Thoracic aorta (tissue), 2 donors: ENCODE measurements around the gene HECW1. TPM values are rescaled to one million over a fixed set of nuclear protein-coding genes. Genes with fewer than 3 reads are reported as not detected.

Source experiments
- ATAC-seq: fragments of 150-250 bp; one replicate; pipeline ENCODE4 v1.8.0; 2017; ENCODE audit warnings: low read depth; ENCODE audit not compliant: insufficient number of reproducible peaks, low FRiP score
- DNase-seq: peaks from one replicate; pipeline ENCODE4 v3.0.0-alpha.2; 2020; ENCODE audit warnings: low spot score
- H3K27ac ChIP-seq, 2 donors: fragments of 200-600 bp; sonication (generic); 1 replicate in 1 of 2; 2 replicates in 1 of 2; pipeline ENCODE4 v1.5.1; 2016; ENCODE audit warnings: mild to moderate bottlenecking in 2 of 2, moderate library complexity in 2 of 2
- H3K27me3 ChIP-seq: fragments of 200-600 bp; sonication (generic); replicated peaks from 2 replicates; pipeline ENCODE4 v1.6.0; 2016; ENCODE audit warnings: mild to moderate bottlenecking; ENCODE audit not compliant: insufficient read depth
- H3K36me3 ChIP-seq: fragments of 200-600 bp; sonication (generic); one replicate; pipeline ENCODE4 v1.5.1; 2016
- H3K4me1 ChIP-seq, 2 donors: fragments of 200-600 bp; sonication (generic); 1 replicate in 1 of 2; 2 replicates in 1 of 2; pipeline versions ENCODE4 v1.5.1 to v1.6.0; 2016; ENCODE audit warnings: low read depth in 2 of 2, mild to moderate bottlenecking in 1 of 2; ENCODE audit not compliant: control insufficient read depth in 1 of 2
- H3K4me3 ChIP-seq: fragments of 200-600 bp; sonication (generic); 2 replicates; pipeline ENCODE4 v1.5.1; 2016; ENCODE audit warnings: mild to moderate bottlenecking
- H3K9me3 ChIP-seq: fragments of 200-600 bp; sonication (generic); 2 replicates; pipeline ENCODE4 v1.5.1; 2016
- total RNA-seq, 2 donors: library from RNA; depleted of rRNA; stranded (reverse); fragments of >200 nt; gene quantifications; one replicate each; pipeline versions ENCODE4 v1.1.0 to v1.2.3, GENCODE V29; 2016
- TF ChIP-seq, protein P1 (sequence below): fragments of 200-600 bp; sonication (generic); IDR thresholded peaks from one replicate; pipeline ENCODE4 v1.5.1; 2019; ENCODE audit warnings: antibody characterized with exemption

Gene HECW1
- total RNA-seq, 2 donors from 2014 or later: 0.28 to 2.3 TPM

- TF ChIP-seq, protein P1, sequence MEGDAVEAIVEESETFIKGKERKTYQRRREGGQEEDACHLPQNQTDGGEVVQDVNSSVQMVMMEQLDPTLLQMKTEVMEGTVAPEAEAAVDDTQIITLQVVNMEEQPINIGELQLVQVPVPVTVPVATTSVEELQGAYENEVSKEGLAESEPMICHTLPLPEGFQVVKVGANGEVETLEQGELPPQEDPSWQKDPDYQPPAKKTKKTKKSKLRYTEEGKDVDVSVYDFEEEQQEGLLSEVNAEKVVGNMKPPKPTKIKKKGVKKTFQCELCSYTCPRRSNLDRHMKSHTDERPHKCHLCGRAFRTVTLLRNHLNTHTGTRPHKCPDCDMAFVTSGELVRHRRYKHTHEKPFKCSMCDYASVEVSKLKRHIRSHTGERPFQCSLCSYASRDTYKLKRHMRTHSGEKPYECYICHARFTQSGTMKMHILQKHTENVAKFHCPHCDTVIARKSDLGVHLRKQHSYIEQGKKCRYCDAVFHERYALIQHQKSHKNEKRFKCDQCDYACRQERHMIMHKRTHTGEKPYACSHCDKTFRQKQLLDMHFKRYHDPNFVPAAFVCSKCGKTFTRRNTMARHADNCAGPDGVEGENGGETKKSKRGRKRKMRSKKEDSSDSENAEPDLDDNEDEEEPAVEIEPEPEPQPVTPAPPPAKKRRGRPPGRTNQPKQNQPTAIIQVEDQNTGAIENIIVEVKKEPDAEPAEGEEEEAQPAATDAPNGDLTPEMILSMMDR: no peak
- ATAC-seq: no peak
Measured at GRCh38 chr7:43537765-43538403, 425.4 kb downstream of the HECW1 start.

GRCh38 chr7:43538404-43538771, 425.9 kb downstream of the HECW1 start:
- Histone ChIP-seq H3K27me3 (no peaks in the 10 kb centered on the region), H3K4me3 (no peak overlapping the region), H3K27ac (no peak overlapping the region), H3K36me3 (no peaks in the 10 kb centered on the region), H3K4me1 (peaks cover 0 to 4% of the 10 kb centered on the region in 2 donors), H3K9me3 (no peaks in the 10 kb centered on the region)
- DNase-seq: no peak
- TF ChIP-seq, protein P1: no peak
- no peak for ATAC-seq

More at GRCh38 chr7:43537765-43538403, 425.4 kb downstream of the HECW1 start:
- Histone ChIP-seq H3K36me3 (no peaks in the 10 kb centered on the region), H3K4me3 (no peak overlapping the region), H3K27ac (no peak overlapping the region), H3K9me3 (no peaks in the 10 kb centered on the region), H3K4me1 (peaks cover 0 to 4% of the 10 kb centered on the region in 2 donors), H3K27me3 (no peaks in the 10 kb centered on the region)
- no peak for DNase-seq

DNA sequence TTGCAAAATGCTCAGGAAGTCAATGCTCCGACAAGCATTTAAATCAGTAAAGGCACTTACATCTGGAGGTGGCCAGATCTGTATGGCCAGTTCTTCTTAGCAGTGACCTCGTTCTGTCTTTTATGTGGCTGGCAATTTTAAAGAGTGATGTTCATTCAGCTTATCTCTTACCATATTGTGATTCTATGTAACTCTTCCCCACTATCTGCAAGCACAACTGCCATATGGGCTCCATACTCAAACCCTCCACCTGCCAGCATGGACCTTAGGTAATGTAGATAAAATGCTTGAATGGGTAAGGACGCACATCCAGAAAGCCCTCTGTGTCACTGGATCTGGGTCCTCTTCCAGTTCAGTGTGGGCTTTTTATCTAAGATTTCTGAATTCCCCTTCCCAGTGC, 428.0 kb downstream of the HECW1 start:
- no peaks in the 10 kb centered on the region for H3K4me1 ChIP-seq
- no peaks in the 10 kb centered on the region for H3K27me3 ChIP-seq
- TF ChIP-seq, protein P1: no peak
- H3K36me3 ChIP-seq: no peaks in the 10 kb centered on the region
- H3K9me3 ChIP-seq: no peaks in the 10 kb centered on the region
- DNase-seq (no peak), ATAC-seq (no peak)
- no peak overlapping the region for H3K27ac ChIP-seq
- no peak overlapping the region for H3K4me3 ChIP-seq

- Histone ChIP-seq H3K9me3 (no peaks in the 10 kb centered on the region), H3K27ac (no peak overlapping the region), H3K27me3 (no peaks in the 10 kb centered on the region), H3K4me3 (no peak overlapping the region), H3K4me1 (no peaks in the 10 kb centered on the region), H3K36me3 (no peaks in the 10 kb centered on the region)
- DNase-seq (no peak), ATAC-seq (no peak)
- TF ChIP-seq, protein P1: no peak
Measured at GRCh38 chr7:43542716-43543115, 430.3 kb downstream of the HECW1 start.

DNA sequence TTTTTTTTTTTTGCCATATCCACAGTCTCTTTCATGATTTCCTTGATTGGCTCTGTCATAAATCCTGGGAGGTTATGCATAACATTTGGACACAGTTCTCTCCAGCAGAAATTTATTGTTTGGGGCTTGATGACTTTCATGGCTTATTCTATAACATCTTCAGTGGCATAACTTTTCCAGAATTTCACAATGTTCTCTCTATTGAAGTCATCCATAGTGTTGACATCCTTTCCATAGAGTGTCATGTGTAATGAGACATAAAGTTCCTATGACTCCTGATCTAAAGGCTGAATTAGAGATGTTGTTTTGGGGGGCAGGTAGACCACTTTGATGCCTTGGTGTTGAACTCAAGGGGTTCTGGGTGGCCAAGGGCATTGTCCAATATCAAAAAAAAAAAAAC, 433.8 kb downstream of the HECW1 start:
- no peak for ATAC-seq
- no peaks in the 10 kb centered on the region for H3K36me3 ChIP-seq
- DNase-seq: no peak
- no peaks in the 10 kb centered on the region for H3K27me3 ChIP-seq
- H3K27ac ChIP-seq: no peak overlapping the region
- H3K4me1 ChIP-seq: no peaks in the 10 kb centered on the region
- no peak overlapping the region for H3K4me3 ChIP-seq
- TF ChIP-seq, protein P1: no peak
- H3K9me3 ChIP-seq: no peaks in the 10 kb centered on the region
